Activated gamma-delta T cell (primary cell): Measurements from ENCODE around the gene KRT17.
"Not testable (repeated sequence)": the region's sequence is repeated elsewhere in the genome, so short reads cannot be mapped to it uniquely, and the experiment has no call there.

Experiments used
- DNase-seq: peaks from one replicate; lab custom pipeline; 2025; lab: John Stamatoyannopoulos, UW

KRT17 gene

GRCh38 chr17:41620583-41621434 is 3.6 kb downstream of the KRT17 start:
- no peak for DNase-seq

DNA sequence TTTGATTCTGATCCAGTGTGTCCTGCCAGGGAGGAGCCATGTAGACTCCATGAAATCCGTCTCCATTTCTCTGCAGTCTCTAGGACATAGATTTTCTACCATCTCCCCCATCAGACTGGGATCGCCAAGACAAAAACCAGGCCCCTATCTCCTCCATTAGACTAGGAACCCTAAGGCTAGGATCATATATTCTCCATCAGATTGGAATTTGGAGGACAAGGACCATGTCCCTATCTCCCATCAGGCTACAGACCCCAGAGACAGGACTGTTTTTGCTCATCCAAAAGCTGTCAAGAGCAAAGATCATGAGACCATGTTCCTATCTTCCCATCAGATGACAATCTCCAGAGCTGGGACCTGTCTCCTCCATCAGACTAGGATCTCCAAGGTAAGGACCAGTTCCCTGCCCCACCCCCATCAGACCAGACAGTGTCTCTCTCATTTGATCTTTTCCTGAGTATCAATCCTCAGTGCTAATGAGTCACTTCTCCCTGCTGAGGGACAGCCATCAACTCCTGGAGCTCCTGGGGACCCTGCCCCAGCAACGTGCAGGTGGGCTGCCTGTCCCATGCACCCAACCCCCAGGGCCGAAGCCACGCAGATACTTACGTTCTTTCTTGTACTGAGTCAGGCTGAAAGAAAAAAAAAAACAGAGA is 4.3 kb downstream of the KRT17 start:
- not testable (repeated sequence) for DNase-seq

- no peak for DNase-seq
Observed at GRCh38 chr17:41619036-41619926, 5.1 kb downstream of the KRT17 start.

- no peak for DNase-seq
Observed at GRCh38 chr17:41618341-41619035, 5.9 kb downstream of the KRT17 start.

DNA sequence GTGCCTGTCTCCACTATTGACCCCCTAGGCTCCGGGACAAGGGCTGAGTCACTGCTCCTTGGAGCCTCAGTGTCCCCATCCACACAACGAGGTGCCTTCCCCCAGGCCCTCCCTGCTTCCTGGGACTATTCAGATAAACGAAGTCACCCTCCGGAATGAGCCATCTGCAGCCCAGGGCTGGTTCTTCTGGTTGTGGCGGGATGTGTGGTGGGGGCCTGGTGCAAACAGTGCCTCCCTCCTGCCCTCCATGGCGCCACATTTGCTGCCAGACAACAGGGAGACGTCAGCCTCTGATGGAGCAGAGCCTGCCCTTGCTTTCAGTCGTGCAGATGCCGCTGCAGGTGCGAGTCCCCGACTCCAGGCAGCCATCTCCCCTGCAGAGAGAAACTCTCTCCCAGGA is 6.7 kb downstream of the KRT17 start:
- DNase-seq: no peak

DNA sequence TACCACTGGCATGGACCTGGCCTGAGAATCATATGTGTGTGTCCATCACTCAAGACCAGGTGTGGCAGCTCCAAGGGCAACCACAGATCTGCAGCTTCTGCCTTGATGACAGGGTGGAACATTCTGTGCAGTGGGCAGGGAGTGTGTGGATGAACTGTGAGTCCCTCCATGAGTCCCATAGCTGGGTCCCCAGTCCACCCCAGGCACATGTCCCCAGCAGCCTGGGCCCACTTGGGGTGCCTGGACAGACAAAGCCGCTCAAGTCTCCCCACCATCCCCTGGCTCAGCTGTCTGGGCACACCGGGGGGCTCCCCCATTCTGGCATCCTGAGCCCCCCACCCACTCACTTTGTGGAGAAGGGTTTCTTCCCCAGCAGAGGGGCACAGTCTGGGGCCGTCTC is 7.2 kb downstream of the KRT17 start:
- no peak for DNase-seq

- DNase-seq: not testable (repeated sequence)
Observed at GRCh38 chr17:41616486-41616885, 7.9 kb downstream of the KRT17 start.

- DNase-seq: no peak
Observed at GRCh38 chr17:41615454-41615853, 8.9 kb downstream of the KRT17 start.

- not testable (repeated sequence) for DNase-seq
Observed at GRCh38 chr17:41614767-41615166, 9.6 kb downstream of the KRT17 start.

- no peak for DNase-seq
Observed at GRCh38 chr17:41614098-41614497, 10.3 kb downstream of the KRT17 start.

GRCh38 chr17:41613277-41614082 is 10.9 kb downstream of the KRT17 start:
- no peak for DNase-seq

GRCh38 chr17:41612376-41613160 is 11.8 kb downstream of the KRT17 start, which contains the start of gene KRT16:
TSS of gene KRT16 (minus strand) at chr17:41612767. CDS start at chr17:41612688, 79 bp downstream.
- DNase-seq: not testable (repeated sequence)

DNA sequence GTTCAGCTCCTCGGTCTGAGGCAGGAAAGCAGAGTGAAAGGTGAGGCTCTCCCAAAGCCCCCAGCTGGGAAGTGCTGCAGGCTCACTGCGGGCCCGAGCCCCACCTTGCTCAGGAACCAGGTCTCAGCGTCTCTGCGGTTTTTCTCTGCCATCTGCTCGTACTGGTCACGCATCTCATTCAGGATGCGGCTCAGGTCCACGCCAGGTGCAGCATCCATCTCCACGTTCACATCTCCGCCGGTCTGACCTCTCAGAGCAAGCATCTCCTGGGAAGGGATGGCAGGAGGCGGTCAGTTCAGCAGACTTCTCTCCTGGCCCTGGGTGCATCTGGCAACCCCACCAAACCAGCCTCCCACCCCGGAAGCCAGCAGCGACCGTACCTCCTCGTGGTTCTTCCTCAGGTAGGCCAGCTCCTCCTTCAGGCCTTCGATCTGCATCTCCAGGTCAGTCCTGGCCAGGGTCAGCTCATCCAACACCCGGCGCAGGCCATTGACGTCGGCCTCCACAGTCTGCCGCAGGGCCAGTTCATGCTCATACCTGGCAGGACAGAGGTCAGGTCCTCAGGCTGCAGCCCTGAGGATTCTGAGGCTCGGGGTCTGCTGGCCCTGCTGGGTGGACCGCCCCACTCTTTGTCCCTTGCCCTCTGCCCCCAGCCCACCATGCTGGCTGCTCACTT is 13.3 kb downstream of the KRT17 start:
- DNase-seq: no peak

GRCh38 chr17:41610061-41610517 is 14.3 kb downstream of the KRT17 start:
- DNase-seq: not testable (repeated sequence)

- DNase-seq: not testable (repeated sequence)
Observed at GRCh38 chr17:41606930-41607329, 17.4 kb downstream of the KRT17 start.

GRCh38 chr17:41602524-41602923 is 21.9 kb downstream of the KRT17 start:
- DNase-seq: no peak

DNA sequence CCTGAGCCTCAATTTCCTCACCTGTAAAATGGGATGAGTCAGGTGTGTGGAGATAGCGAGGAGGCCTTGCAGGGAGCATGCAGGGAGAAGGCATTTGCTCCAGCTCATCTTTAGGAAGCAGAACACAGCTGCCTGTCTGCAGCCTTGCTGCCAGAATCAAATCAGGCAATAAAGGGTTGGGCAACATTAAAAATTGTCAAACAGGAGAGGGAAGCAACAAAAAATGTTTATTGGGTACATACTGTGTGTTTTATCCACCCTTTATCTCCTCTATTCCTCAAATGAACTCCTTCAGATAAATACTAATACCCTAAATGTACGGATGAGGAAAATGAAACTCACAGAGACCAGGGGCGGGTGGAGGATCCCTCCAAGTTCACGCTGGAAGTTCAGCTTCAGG is 24.1 kb downstream of the KRT17 start:
- DNase-seq: no peak

DNA sequence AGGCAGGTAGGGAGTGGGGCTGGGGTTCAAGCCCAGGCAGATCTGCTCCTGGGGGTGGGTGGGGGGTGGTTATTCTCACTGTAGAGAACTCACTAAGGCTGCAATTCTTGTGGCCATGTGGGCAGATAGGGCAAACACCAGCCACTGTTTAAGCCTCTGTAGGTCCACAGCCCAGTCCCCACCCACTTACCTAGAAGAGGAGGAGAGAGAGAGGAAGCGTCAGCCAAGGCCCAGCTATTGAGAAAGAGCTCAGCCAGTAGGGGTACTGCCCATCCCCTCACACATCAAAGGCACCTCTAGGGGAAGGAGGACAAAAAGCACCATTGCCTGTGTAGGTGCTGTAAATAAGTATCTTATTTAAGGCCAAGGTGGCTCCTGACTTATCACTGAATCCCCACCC is 24.7 kb downstream of the KRT17 start:
- no peak for DNase-seq

GRCh38 chr17:41595585-41595984 is 28.8 kb downstream of the KRT17 start:
- no peak for DNase-seq
